Mesendoderm (in vitro differentiated cells): ENCODE results near the gene SMIM3.

Experiments
- DNase-seq: peaks from one replicate; pipeline ENCODE4 v3.0.0; 2013
- H2AK5ac ChIP-seq: 2 replicates; pipeline ENCODE4 v1.6.1; 2013; ENCODE audit warnings: low read length, inconsistent platforms
- H2BK120ac ChIP-seq: 2 replicates; pipeline ENCODE4 v1.6.1; 2013; ENCODE audit warnings: low read depth, mild to moderate bottlenecking, low read length, moderate library complexity, mixed read lengths
- H2BK15ac ChIP-seq: replicated peaks from 2 replicates; pipeline ENCODE4 v1.6.1; 2013; ENCODE audit warnings: low read depth, mild to moderate bottlenecking, moderate library complexity
- H2BK5ac ChIP-seq: 2 replicates; pipeline ENCODE4 v1.6.1; 2013; ENCODE audit warnings: low read length, inconsistent platforms
- H3K18ac ChIP-seq: 2 replicates; pipeline ENCODE4 v1.6.1; 2013; ENCODE audit warnings: mild to moderate bottlenecking, low read length, mixed read lengths
- H3K23ac ChIP-seq: one replicate; pipeline ENCODE4 v1.6.1; 2013; ENCODE audit warnings: low read length
- H3K27ac ChIP-seq: 2 replicates; pipeline ENCODE4 v1.5.1; 2013; ENCODE audit warnings: low read depth, mild to moderate bottlenecking, inconsistent platforms, low read length, moderate library complexity
- H3K27me3 ChIP-seq: 2 replicates; pipeline ENCODE4 v1.6.1; 2013; ENCODE audit warnings: low read length, control low read depth, mild to moderate bottlenecking, inconsistent platforms; ENCODE audit not compliant: insufficient read depth, poor library complexity
- H3K36me3 ChIP-seq: 2 replicates; pipeline ENCODE4 v1.6.1; 2013; ENCODE audit warnings: low read length, inconsistent platforms; ENCODE audit not compliant: control insufficient read depth, insufficient read depth
- H3K4ac ChIP-seq: one replicate; pipeline ENCODE4 v1.6.1; 2013; ENCODE audit warnings: low read depth, mild to moderate bottlenecking, low read length, moderate library complexity
- H3K4me1 ChIP-seq: 2 replicates; pipeline ENCODE4 v1.6.1; 2013; ENCODE audit warnings: low read depth, low read length, inconsistent platforms; ENCODE audit not compliant: control insufficient read depth
- H3K4me2 ChIP-seq: 2 replicates; pipeline ENCODE4 v1.6.1; 2013; ENCODE audit warnings: low read length
- H3K4me3 ChIP-seq: 2 replicates; pipeline ENCODE4 v1.5.1; 2013; ENCODE audit warnings: mild to moderate bottlenecking, low read length
- H3K56ac ChIP-seq: one replicate; pipeline ENCODE4 v1.6.1; 2013; ENCODE audit warnings: low read length
- H3K79me1 ChIP-seq: 2 replicates; pipeline ENCODE4 v1.6.1; 2013; ENCODE audit warnings: low read length, inconsistent platforms
- H3K79me2 ChIP-seq: 2 replicates; pipeline ENCODE4 v1.6.1; 2013; ENCODE audit warnings: mild to moderate bottlenecking, low read length; ENCODE audit not compliant: control insufficient read depth, insufficient read depth
- H3K9ac ChIP-seq: 2 replicates; pipeline ENCODE4 v1.6.1; 2013; ENCODE audit warnings: low read length, inconsistent platforms
- H4K5ac ChIP-seq: one replicate; pipeline ENCODE4 v1.6.1; 2013; ENCODE audit warnings: low read length
- H4K8ac ChIP-seq: one replicate; pipeline ENCODE4 v1.6.1; 2013; ENCODE audit warnings: low read depth, mild to moderate bottlenecking, control low read depth, low read length, moderate library complexity
- WGBS: extraction: QIAGEN DNeasy Blood & Tissue Kit; methylation state at CpG from one replicate; pipeline ENCODE4 v1.1.7; 2013; ENCODE audit warnings: low lambda C conversion rate, missing lambda C conversion rate; ENCODE audit not compliant: insufficient coverage; ENCODE audit errors: extremely low coverage; 5-methylcytosine and 5-hydroxymethylcytosine counted together

SMIM3 gene

DNA sequence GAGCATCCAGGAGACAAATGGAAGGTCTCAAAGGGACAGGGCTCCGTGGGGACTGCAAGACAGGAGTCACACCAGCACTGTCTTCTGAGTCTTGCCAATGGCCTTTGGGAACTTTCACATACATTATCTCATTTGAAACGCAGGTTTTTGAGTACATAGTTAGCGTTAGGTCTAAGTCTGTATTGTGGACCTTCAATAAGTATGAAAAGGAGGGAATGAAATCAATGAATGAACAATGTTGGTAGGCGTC is 19.3 kb upstream of the SMIM3 start:
- peaks cover 2% of the 10 kb centered on the region for H3K4me1 ChIP-seq
- H3K9ac ChIP-seq: peak overlapping the region; percentile 39
- no peak for DNase-seq
- no peak overlapping the region for H2AK5ac ChIP-seq
- no peaks in the 10 kb centered on the region for H3K36me3 ChIP-seq
- no peaks in the 10 kb centered on the region for H3K27me3 ChIP-seq
- peak overlapping the region; percentile 58 for H4K8ac ChIP-seq
- no peak overlapping the region for H2BK120ac ChIP-seq
- peaks cover 7% of the 10 kb centered on the region for H3K79me2 ChIP-seq
- no peak overlapping the region for H4K5ac ChIP-seq
- H3K56ac ChIP-seq: peak overlapping the region; percentile 79
- H2BK5ac ChIP-seq: no peak overlapping the region
- peak overlapping the region; percentile 55 for H3K18ac ChIP-seq
- no peak overlapping the region for H3K4me3 ChIP-seq
- no peak overlapping the region for H3K23ac ChIP-seq
- no peak overlapping the region for H2BK15ac ChIP-seq
- H3K27ac ChIP-seq: no peak overlapping the region
- WGBS: no CpG with 5 or more reads among the region's 4 CpGs
- H3K4me2 ChIP-seq: peak overlapping the region; percentile 9
- peaks cover 5% of the 10 kb centered on the region for H3K79me1 ChIP-seq
- H3K4ac ChIP-seq: no peak overlapping the region

DNA sequence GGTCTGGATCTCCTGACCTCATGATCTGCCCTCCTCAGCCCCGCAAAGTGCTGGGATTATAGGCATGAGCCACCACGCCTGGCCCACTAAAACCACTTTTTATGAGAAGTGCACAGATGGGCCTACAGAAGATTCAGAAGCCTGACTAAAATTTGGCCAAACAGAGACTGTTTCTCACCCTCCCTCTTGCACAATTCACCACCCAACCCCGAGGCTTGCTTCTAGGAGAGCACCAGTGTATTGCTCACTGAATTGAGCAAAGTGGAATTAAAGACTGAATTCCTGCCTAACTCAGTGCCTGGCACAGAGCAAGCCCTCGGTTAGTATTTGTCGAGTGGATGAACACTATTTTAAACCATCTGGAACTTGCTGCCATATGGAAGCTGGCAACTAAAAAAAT is 16.3 kb upstream of the SMIM3 start:
- H3K23ac ChIP-seq: no peak overlapping the region
- DNase-seq: no peak
- no peak overlapping the region for H3K27ac ChIP-seq
- peaks cover 2% of the 10 kb centered on the region for H3K79me1 ChIP-seq
- no peak overlapping the region for H3K4me3 ChIP-seq
- no peaks in the 10 kb centered on the region for H3K36me3 ChIP-seq
- H2BK5ac ChIP-seq: no peak overlapping the region
- H3K56ac ChIP-seq: no peak overlapping the region
- no peak overlapping the region for H2BK120ac ChIP-seq
- no CpG with 5 or more reads among the region's 5 CpGs for WGBS
- no peak overlapping the region for H4K8ac ChIP-seq
- no peak overlapping the region for H2AK5ac ChIP-seq
- peaks cover 5% of the 10 kb centered on the region for H3K79me2 ChIP-seq
- H3K18ac ChIP-seq: no peak overlapping the region
- no peak overlapping the region for H3K4ac ChIP-seq
- no peak overlapping the region for H2BK15ac ChIP-seq
- no peak overlapping the region for H3K4me2 ChIP-seq
- no peaks in the 10 kb centered on the region for H3K27me3 ChIP-seq
- no peak overlapping the region for H3K9ac ChIP-seq
- peaks cover 2% of the 10 kb centered on the region for H3K4me1 ChIP-seq
- H4K5ac ChIP-seq: no peak overlapping the region

DNA sequence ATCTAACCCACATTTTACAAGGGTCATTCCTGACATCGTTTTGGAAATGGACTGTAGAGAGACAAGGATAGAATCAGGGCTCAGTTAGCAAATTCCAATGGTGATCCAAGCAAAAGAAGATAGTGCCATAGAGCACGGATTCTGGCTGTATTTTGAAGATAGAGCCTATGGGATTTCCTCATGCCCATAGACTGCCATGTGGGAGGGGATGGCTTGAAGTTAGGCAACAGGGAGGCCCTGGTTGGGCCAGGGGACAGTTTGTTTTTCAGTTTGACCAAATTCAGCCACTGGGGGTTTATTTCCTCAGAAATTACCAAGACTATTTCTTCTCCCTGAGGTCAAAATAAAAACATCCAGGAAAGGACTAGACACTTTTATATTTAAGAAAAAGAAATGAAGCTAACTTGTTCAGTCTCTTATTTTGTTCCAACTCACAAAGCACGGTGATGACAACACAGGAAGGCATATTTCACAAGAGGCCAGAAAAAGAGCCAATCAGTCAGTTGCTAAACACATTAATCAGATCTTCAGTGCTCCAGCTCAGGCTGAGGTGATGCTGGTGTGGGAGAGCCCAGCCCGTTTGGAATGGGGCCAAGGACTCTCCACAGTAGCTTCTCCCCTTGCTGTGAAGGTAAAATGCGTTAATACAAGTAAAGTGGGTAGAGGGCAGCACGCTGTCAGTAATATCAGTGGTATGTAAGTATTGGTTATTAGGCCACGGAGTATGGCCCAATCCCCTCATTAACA is 15.4 kb upstream of the SMIM3 start:
- no peak overlapping the region for H2BK120ac ChIP-seq
- H3K56ac ChIP-seq: no peak overlapping the region
- H3K4me3 ChIP-seq: no peak overlapping the region
- H3K18ac ChIP-seq: no peak overlapping the region
- no peak overlapping the region for H3K27ac ChIP-seq
- no peaks in the 10 kb centered on the region for H3K4me1 ChIP-seq
- H3K9ac ChIP-seq: no peak overlapping the region
- no peaks in the 10 kb centered on the region for H3K27me3 ChIP-seq
- H3K4ac ChIP-seq: no peak overlapping the region
- no peak overlapping the region for H4K5ac ChIP-seq
- no peak for DNase-seq
- no peak overlapping the region for H2BK5ac ChIP-seq
- H2BK15ac ChIP-seq: no peak overlapping the region
- no peak overlapping the region for H3K4me2 ChIP-seq
- no peaks in the 10 kb centered on the region for H3K36me3 ChIP-seq
- no peaks in the 10 kb centered on the region for H3K79me1 ChIP-seq
- no peak overlapping the region for H3K23ac ChIP-seq
- no CpG with 5 or more reads among the region's 7 CpGs for WGBS
- H4K8ac ChIP-seq: no peak overlapping the region
- no peak overlapping the region for H2AK5ac ChIP-seq
- H3K79me2 ChIP-seq: peaks cover under 1% of the 10 kb centered on the region

DNA sequence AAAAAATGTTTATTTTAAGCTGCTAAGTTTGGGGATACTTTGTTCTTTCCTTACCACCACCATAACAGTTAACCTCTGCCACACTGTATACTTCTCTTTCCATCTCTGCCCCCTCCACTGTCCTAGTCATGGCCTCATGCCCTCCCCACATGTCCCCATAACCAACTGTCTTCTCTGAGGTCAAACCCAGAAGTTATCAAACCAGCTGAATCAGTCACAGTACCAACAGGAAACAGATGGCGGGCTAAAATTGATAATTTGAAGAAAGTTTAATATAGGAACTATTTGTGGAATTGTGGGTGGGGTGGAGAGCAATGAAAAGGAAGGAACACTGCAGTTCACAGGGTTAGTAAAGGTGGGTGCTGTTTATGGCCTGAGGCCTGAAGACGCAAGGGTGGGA is 14.0 kb upstream of the SMIM3 start:
- H4K5ac ChIP-seq: no peak overlapping the region
- H3K27me3 ChIP-seq: no peaks in the 10 kb centered on the region
- H4K8ac ChIP-seq: no peak overlapping the region
- no peak overlapping the region for H3K23ac ChIP-seq
- H3K4ac ChIP-seq: no peak overlapping the region
- no peak overlapping the region for H2BK15ac ChIP-seq
- no peak overlapping the region for H2AK5ac ChIP-seq
- no peaks in the 10 kb centered on the region for H3K36me3 ChIP-seq
- H3K56ac ChIP-seq: no peak overlapping the region
- H2BK5ac ChIP-seq: no peak overlapping the region
- no peak overlapping the region for H3K18ac ChIP-seq
- no peaks in the 10 kb centered on the region for H3K79me1 ChIP-seq
- no peak for DNase-seq
- no peak overlapping the region for H3K4me3 ChIP-seq
- no peaks in the 10 kb centered on the region for H3K79me2 ChIP-seq
- no CpG with 5 or more reads among the region's 2 CpGs for WGBS
- H3K4me2 ChIP-seq: no peak overlapping the region
- H3K9ac ChIP-seq: no peak overlapping the region
- H3K27ac ChIP-seq: no peak overlapping the region
- no peaks in the 10 kb centered on the region for H3K4me1 ChIP-seq
- H2BK120ac ChIP-seq: no peak overlapping the region

GRCh38 chr5:150765011-150765798 is 13.4 kb upstream of the SMIM3 start:
- no peak overlapping the region for H3K18ac ChIP-seq

More at GRCh38 chr5:150765011-150765798, 13.4 kb upstream of the SMIM3 start:
- Histone ChIP-seq H2AK5ac (no peak overlapping the region), H4K8ac (no peak overlapping the region), H3K27ac (no peak overlapping the region), H3K4me2 (no peak overlapping the region), H3K4me3 (no peak overlapping the region), H3K36me3 (no peaks in the 10 kb centered on the region), H3K79me1 (no peaks in the 10 kb centered on the region), H2BK15ac (no peak overlapping the region), H2BK120ac (no peak overlapping the region), H3K9ac (no peak overlapping the region), H4K5ac (no peak overlapping the region), H3K27me3 (no peaks in the 10 kb centered on the region), H3K56ac (no peak overlapping the region), H3K4ac (no peak overlapping the region), H2BK5ac (no peak overlapping the region), H3K4me1 (no peaks in the 10 kb centered on the region), H3K79me2 (no peaks in the 10 kb centered on the region), H3K23ac (no peak overlapping the region)
- DNase-seq: no peak
- no CpG with 5 or more reads among the region's 2 CpGs for WGBS
